HG03342 (cell line): ENCODE data around the gene CLSTN1.

Experiments
- ATAC-seq: cut with Tn5 transposase; IDR thresholded peaks from one replicate; pipeline ENCODE4 v1.9.1; 2021; ENCODE audit warnings: mild to moderate bottlenecking, moderate library complexity; ENCODE audit not compliant: unreplicated experiment

The CLSTN1 gene

DNA sequence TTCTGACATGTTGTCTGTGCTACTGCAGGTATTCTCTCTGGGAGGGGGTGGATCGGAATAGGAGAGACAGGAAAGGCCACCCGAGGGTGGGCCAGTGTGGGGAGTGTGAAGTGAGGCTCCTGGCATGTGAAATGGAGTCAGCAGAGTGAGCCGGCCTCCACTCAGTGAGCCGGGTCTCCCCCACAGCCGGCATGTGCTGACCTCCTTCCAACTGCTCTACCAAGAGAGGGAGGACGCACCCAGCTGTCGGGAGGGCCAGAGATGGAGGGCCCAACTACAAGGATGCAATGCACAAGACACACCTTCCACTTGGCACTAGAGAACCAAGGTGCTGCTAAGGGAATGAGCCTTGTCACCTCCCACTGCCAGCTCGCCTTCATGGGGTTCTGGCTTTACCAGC is 28.2 kb upstream of the CLSTN1 start:
- ATAC-seq, result no peak

DNA sequence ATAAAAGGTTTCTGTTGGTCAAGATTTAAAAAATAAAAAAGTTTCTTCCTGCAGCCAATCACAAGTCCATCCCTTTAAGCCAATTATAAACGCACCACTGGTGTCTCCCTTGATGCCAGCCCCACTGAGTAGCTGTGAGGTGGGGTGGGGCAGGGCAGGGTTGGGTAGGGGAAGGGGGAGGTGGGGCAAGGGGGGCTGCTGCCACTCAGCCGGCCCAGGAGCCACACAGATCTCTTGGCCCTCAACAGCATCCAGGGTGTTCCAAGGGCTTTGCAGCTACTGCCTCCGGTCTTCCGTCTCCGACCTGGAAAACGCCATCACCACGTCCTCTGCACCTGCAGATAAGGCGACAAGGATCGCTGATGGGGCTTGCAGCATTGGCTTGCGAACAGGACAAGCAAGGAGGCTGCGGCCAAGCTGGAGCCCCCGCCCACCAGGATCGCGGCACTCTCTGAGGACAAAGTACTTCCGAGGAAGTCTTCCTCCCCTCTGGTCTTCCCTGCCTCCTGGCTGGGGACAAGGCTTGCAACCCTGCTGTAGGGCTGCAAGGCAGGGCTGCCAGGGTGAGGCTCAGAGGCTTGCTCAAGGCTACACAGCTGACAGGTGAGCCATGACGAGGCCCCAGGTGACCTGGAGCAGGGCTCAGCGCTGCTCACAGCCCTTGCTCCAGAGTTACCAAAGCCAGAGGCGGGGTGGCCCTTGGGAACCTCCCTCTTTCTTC is 26.8 kb upstream of the CLSTN1 start:
- ATAC-seq, result no peak

DNA sequence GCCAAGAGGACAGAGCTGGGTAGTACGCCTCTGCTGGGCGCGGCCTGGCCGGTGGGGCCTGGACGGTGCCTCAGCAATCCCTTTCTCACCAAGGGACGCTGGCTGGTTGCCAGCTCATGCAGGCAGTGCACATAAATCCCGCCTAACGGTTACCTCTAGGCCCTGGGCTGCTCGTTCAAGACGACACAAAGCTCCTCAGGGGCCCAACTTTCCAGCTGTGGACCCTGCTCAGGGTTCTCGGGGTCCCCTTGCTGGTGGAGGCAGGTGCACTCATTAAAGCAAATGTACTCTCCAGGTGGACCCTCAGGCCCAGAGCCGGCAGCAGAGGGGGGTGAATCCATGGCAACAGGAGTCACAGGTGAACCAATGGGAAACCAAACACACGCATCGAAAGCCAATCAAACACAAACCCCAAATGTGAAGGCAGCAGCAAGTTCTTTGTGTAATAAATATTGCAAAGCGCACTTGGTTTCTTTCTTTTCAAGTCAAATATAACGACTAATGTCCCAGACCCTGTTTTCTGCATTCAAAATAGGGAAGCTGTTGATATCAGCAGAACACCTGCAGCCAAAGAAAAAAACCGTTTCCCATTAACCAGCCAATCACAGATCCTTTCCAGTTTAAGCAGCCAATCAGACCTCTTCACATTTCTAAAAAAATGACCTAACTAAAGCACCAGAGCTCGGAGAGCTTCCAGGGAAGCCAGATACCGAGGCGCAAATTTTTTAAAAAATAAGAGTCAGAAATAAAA is 26.1 kb upstream of the CLSTN1 start:
- no peak for ATAC-seq

DNA sequence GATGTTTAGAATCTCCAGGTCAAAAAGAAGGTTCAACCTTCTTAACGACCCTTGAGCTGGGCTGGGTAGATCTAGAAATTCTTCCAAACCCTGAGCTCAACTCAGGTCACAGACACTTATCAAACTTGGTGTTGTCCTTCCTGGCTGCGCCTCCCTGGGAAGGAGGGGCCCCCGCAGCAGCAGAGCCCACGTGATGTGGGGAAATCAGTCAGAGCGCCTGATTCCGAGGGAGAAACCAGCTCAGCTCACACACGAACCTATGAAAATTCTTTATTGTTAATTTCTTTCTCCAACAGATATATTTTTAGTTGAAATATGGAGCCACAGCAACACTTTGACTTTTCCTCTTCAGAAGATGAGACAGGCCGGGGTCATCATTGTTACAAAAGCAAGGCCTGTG is 24.3 kb upstream of the CLSTN1 start:
- ATAC-seq, result no peak

DNA sequence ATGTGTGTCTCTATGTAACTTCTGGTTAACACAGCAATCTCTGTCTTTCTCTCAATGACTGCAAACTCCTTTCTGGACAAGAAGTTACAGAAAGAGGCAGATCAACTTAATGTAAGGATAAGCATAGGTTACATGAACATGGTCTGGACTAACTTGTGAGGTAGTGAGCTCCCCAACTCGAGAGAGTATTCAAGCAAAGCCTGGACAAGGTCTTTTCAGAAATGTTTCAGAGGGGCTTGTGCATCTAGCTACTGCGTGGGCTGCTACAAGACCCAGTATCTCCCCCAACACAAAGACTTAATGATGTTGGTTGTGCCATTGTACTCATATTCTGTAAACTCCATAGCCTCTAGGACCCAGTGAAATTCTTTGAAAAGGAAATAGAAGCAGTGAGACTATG is 23.5 kb upstream of the CLSTN1 start:
- ATAC-seq, result no peak

DNA sequence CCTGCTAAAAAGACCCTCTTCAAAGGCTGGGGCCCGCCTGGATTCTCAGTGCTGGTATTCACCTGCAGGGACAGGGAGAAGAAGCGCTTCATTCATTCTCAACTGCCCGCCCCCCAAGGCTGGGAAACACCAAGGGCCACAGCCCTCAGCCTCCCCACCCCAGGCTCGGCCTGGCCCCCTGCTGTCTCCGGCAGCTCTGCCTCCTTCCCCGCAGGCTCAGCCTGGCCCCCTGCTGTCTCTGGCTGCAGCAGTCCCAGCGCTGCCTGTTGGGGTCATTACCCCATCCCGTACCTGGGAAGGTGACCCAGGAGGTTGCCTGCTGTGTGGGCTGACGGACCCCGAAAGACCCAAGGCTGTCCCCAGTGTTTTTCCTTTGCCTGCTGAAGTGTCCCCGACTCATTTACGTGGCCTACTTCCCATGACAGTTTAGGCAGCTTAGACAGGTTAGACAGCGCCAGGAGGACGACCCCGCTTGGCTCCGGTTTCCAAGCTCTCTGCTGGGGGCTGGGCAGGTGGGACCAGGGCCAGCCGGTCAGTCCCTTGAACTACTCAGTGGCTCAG is 22.9 kb upstream of the CLSTN1 start:
- no peak for ATAC-seq

DNA sequence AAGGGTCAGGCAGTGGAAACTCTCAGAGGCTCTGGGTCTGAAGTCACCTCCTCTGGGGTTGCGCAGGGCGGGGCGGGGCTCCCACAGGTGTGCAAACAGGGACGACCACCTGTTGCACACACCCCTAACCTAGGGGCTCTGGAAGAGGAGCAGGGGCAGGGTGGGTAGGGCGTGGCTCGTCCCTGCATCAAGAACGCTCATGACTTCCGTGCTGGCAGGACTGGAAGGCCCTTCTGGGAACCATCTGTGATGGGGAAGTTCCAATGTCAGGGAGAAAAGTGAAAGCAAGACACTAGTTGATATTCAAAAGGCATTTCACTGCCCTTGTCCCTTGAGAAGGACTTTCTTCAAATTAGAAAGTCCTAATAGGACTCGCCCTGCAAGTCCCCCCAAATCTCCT is 22.1 kb upstream of the CLSTN1 start:
- ATAC-seq, result no peak

DNA sequence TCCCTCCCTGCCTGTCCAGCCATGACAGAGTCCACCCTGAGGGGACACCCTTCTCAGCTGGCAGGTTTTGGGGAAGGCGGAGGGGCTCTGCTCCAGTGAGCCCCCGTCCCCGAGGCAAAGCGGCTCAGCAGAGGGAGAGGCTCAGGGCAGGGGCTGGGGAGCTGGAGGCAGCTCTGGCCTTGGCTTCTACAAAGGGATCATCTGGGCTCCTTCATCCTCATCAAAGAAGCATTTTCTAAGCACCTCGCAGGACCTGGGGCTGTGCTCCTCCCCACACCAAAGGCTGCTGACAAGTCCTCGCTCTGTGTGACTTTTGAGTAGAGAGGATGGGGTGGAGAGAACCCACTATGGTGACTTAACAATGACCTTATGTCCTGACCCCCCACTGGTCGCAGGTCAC is 21.0 kb upstream of the CLSTN1 start:
- no peak for ATAC-seq

DNA sequence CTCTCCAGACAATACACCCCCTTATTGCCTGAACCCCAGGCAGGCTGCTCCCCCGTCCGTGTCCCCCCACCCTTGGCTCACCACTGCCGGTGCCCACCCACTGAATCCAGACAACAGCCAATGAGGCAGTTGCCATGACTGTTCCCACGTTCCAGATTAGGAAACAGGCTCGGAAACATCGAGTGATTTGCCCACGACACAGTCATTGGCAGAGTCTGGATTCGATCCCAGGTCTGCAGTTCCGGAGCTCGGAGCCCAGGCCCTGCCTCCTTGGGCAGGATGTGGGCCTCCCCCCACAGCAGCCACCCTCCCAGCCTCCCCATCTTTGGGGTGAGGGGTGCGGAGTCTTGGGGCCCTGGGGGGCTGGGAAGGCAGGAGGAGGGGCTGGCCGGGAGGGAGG is 20.3 kb upstream of the CLSTN1 start:
- no peak for ATAC-seq

DNA sequence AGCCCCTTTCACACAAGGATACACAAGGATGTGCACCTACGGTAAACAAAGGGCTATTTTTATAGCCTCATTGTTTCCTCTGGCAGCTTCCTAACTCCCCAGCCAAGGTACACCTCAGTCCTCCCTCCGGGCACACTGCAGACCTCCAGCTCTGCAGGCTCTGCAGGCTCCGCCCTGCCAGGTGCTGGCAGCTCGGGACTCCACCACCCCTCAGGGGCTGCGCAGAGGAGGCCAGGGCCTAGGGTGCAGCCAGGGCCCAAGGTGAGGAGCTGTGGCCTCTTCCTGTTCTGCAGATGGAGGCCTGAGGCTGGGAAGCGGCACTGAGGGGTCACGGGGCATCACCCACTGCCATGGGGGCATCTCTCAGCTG is 19.8 kb upstream of the CLSTN1 start:
- ATAC-seq, result no peak

DNA sequence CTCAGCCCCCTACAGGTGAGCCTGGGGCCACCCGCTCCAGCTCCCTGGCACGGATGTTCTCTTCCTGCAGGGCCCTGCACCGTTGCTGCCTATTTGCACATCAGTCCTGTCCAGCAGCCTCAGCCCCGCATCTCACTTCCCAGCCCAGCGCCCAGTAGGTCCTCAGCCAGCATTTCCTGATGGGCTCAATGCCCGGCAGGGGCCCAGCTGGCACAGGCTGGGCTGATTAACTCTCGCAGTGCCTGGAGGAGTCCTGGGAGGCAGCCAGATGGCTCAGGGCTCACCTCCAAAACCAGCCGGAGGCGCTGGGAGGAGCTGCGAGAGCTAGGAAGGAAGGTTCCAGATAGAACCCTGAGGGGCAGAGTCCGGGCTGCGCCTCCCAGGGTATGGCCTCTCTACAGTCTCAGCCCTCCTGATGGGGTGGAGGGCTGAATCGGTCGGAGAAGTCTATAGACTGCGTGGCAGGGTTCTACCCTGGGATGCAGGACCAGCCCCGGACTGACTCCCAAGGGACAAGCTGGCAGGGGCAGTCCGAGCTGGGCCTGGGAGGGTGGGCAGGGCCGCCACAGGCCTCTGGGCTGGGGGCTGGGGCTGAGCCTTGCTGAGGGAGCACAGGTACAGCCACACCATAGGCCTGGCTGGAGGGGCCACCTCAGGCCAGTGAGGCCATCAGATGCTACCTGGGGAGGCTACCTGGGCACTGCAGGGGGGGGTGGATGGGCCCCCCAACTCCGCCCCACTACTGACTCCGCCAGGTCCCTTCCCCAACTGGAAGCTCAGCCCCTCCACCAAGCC is 19.2 kb upstream of the CLSTN1 start:
- ATAC-seq, result no peak

DNA sequence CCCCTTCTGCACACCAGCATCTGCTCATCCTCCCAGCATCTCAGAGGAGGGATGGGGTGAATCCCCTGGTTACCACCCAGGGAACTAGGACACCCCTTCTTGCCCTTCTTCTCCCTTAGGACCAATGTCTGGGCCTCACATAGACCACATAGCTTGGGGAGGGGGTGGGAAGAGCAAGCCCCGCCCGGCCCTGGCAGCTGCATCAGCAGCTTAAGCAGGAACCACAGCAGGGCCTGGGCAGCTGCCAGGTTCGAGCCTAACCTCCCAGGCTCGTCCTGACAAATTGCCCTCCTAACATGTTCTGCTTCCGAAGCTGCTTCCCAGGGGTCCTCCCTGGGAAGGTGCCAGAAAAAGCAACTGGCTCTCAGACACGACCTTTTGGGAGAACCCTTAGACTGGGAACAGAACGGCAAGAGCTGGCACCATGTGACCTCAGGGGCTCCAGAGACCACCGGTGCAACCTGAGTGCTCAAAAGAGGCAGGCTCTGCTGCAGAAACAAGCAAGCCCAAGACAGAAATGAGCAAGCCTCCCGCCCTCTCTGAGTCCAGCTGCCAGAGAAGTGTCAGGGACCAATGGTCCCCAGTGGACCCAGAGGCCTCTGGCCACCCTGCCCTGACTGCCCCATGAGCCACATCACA is 18.4 kb upstream of the CLSTN1 start:
- no peak for ATAC-seq

DNA sequence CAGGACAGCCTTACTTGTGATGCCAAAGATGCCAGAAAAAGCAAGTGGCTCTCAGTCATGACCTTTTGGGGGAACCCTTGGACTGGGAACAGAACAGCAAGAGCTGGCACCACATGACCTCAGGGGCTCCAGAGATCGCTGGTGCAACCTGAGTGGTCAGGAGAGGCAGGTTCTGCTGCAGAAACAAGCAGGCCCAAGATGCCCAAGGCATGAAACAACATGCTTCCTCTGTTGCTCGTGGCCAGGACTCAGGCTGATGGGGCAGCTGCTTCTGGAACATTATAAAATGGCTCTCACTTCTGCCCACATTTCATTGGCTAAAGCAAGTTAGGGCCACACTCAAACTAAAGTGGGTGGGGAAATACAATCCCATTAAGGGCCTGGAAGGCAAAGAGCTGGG is 17.7 kb upstream of the CLSTN1 start:
- no peak for ATAC-seq

DNA sequence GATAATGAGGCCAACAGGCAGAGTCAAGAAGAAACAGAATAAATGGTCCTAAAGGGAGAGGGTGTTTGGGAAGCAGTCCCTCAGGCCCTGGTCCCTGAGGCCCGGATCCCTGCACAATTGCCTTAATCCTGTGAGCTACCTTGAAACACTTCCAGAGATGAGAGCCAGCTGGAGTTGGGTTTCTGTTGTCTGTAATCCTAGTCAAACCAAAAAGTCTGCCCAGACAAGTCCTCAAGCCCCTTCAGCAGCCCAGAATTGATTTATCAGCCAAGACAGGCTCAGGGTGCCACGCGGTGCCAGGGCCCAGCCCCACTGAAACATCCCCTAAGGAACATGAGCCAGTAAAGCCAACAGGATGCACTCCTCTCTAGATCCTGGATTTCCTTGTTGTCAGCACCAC is 16.4 kb upstream of the CLSTN1 start:
- no peak for ATAC-seq

DNA sequence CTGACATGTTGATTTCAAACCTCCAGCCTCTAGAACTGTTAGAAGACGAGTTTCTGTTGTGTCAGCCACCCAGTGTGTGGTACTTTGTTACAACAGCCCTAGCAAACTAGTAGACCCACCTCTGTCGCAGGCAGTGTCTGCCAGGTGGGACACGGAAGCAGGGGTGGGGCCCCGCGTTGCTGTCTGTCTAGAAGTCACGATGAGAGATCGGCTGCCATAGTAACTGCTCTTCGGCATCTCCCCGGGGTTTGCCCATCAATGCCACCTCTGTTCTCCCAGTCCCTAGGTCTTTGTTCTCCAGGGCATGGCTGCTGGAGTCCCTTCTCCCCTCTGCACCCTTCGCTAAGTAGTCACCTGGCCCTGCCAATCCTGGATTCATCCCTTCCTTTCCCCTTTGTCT is 15.2 kb upstream of the CLSTN1 start:
- no peak for ATAC-seq

DNA sequence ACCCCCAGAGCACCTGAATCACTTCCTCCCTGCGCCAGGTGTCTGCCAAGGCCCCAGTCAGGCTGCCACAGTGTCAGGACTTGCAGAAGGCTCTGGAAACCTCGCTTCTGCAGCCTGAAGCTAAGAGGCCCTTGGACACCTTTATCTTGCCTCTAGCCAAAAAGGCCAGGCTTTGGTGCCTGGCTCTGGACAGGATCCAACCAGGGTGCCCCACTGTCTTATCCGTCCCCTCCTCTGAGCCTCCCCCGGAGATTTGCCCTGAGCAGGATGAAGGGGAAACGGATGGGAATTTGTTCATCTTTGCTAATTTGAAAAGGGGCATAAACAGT is 12.8 kb upstream of the CLSTN1 start:
- ATAC-seq, result no peak

DNA sequence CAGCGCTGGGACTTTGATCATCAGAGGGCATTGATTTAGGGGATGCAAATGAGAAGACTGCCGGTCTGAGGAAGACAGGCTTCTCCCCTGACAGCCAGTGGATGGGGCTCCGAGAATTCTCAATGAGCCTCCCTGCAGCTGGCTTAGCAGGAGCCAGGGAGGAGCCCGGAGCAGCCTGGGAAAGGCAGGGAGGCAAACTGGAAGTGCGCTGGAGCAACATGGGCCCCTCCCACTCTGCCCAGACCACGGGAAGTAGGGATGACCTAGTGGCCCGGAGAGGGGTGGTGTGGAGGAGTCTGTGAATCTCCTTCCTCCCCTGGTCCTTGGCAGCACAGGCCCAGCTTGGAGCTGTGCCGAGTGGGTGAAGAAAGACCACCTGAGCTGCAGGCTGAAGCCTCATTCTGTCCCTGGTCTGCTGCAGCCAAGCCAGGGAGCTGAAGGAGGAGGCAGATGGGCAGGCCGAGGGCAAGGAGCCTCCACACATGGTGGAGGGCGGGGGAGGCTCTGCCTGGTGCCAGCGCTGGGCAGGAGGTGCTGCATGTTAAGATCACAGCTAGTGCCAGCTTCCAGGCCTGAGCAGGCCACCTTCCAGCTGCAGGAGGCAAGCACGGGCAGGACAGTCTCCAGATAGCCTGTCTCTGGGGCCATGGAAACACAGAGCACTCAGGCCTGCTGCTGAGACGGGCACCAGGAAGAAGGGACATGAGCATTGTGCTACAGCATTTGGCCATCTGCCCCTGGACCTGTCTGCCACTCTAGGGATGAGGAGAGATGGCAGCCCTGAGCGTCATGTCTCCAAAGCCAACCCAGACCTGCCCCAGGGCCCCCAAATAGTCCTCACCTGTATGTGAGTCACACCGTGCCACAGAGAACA is 12.2 kb upstream of the CLSTN1 start:
- ATAC-seq, result no peak

DNA sequence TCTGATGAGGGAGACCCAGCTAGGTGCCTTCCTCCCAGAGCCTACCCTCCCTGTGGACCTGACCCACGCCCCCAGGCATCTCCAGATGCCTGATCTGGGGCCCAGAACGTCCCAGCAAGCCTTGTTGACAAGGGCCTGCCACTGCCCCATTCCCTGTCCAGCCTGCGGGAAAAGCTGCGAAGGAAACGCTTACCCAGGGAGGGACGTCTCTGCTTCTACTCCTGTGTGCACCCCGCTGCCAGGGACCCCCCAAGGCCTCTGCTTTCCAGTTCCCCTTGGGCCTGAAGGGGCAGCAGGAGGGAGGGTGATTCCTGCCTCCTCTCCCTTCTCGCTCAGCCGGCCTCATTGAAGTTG is 11.6 kb upstream of the CLSTN1 start:
- no peak for ATAC-seq

DNA sequence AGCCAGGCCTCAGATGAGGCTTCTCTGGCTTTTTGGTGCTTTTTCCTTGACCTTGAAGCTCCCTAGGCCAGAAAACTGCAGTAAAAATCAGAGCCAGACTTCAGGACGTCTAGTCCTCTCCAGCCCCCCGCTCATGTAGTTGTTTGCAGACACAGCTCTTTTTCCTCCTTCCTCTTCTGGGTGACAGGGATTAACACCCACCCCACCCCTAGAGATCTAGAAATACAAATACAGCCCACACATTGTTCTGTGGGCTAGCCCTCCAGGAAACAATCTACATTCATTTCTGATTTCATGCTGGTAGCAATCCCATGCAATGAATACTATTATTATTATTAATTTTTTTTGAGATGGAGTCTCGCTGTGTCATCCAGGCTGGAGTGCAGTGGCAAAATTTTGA is 9.9 kb upstream of the CLSTN1 start:
- no peak for ATAC-seq

DNA sequence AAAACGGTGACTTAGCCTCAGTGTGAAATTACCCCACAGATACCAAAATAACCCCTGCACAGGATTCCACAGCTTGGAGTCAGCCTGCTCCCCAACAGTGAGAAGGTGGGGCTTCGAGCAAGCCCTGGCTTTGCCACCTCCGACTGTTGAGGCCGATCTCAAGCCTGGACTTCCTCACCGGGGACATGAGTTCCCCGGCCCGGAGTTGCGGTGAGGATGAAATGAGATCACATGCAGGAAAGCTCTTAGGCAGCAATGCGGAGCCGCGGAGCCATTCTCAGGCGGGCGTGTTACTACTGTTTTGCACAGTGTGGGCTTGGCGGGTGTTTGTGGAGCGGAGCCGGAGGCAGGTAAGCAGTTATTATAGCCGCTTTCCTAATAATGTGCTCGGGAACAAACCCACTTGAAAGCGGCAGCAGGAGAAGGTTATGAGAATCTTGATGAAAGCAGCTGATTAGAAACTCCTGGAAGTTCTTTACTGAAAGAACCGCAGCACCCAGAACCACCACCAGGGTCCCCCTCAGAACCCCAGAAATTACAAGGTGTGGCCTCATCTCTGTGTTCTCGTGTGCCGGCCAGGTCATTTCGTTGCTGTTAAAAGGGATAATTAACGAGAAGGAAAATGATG is 3.9 kb upstream of the CLSTN1 start:
- no peak for ATAC-seq
